Right forelimb (tissue), 1 donor: ENCODE data around the gene ADGRL2.

Experiments used
- DNase-seq: peaks from one replicate; pipeline ENCODE4 v3.0.0-alpha.2; 2018

The ADGRL2 gene

GRCh38 chr1:82001345-82001744 is 200.6 kb downstream of the ADGRL2 start:
- DNase-seq, result no peak

- DNase-seq, result no peak
Observed at GRCh38 chr1:82007804-82008203, 207.1 kb downstream of the ADGRL2 start.

DNA sequence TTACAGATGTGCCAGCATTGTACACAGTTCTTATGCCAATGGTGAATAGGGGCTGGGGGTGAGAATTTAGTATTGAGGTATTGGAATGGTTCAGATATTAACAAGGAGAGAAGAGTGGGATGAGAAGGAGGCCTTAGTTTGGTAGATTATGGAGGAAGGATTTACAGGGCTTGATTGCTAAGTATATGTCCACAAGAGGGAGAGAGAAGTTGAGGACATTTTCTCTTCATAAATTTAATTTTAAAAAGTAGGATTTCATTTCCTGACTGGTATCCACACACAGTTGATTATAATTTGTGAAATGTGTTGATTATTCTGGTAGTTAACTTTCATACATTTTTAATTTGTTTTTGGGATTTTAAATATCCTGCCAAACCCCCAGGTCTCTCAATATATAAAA is 213.0 kb downstream of the ADGRL2 start:
- DNase-seq, result no peak

DNA sequence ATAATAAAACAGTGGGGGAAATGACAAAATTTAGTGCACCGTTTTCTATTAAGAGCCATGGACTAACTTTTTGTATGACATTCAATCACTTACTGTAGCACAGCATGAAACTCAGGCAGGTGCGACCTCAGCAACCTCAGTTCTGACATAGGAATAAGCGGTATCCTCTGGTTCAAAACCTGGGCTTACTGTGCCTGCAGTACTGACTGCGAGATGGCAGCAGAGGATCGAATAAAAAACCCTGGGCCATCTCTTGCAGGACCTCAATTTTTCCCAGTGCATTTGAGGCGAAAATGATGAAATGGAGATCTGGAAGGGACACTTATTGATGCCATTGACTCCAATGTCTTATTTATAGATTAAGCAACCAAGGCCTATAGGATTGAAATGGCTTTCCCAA is 214.7 kb downstream of the ADGRL2 start:
- DNase-seq, result no peak

DNA sequence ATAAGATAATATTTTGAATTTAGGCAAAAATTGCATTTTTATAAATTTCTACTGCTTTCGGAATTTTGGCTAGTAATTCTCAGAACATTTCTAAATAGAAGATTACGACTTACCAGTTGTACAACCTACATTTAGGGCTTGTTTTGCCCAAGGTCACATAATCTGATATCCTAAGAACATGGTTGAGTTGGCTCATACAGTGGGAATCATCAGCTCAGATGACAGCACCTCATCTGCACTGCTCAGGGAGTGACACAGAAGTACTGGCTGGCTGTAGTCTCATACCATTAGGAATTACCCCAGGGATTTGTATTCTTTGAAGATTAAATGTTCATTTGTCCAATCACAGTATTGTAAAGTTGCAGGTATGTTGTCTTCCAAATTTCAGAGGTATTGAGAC is 217.6 kb downstream of the ADGRL2 start:
- DNase-seq, result no peak

DNA sequence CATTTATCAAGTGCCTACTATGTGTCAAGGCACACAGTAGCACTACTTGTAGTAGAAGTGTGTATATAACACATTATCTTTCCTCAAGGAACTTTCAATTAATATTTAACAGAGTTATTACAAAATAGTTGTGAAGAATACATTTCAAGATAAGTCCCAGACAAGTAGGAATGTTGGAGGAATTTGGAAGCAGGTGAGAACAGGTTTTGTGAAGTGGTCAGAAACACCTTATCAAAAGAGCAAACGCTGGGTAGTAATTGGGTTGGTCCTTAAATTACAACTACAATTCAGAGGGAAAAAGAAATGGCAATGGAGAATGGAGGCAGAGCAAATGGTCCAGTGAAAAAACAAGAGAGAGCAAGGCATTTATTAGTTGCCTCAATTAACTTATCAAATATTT is 218.8 kb downstream of the ADGRL2 start:
- DNase-seq, result no peak

DNA sequence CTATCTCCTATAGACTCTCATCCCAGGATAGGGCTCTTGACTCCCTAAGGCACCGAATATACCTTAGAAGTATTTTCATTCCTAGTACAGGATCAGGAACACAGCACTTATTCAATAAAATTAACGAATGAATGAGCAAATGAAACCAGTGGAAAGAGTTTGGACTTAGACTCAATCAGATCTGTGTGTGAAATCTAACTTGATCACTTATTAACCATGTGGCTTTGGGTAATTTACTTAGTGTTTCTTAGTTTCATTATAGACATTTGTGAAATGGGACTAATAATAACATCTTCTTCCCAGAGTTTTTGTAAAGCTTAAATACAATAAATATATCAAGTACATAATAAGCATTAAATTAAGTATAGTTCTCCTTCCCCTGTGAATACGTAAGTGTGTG is 230.1 kb downstream of the ADGRL2 start:
- no peak for DNase-seq

DNA sequence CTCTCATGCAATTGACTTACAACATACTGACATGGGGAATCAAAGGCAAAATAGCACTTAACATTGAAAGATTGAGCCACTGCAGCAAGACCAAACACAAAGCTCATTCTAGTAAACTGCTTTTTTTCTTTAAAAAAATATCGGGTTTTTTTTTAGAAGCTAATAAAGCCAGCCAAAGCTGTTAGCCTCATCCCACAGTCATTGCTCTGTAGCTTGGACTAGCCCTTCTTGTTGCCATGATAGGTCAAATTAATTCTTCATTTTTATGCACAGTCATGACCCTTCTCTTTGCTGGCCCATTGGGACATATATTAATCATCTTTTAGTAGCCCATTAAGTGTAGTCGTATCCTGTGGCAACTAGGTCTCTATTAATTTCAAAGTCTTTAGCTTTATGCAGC is 231.3 kb downstream of the ADGRL2 start:
- no peak for DNase-seq

- no peak for DNase-seq
Observed at GRCh38 chr1:82034812-82035211, 234.1 kb downstream of the ADGRL2 start.
